ENCODE measurements around the gene OSBPL3.
"Not testable (repeated sequence)": the region's sequence is repeated elsewhere in the genome, so short reads cannot be mapped to it uniquely, and the experiment has no call there.

The OSBPL3 gene

GRCh38 chr7:24916463-24917040 lies 63.4 kb downstream of the OSBPL3 start:
- peak; percentile 95 for DNase-seq

GRCh38 chr7:24914465-24914859 lies 65.5 kb downstream of the OSBPL3 start:
- no peak for DNase-seq

- peak; percentile 61 for DNase-seq
These were observed 66.0 kb downstream of the OSBPL3 start for GRCh38 chr7:24913801-24914464.

- DNase-seq, result no peak
These were observed 67.0 kb downstream of the OSBPL3 start for GRCh38 chr7:24912874-24913514.

- no peak for DNase-seq
These were observed 67.6 kb downstream of the OSBPL3 start for GRCh38 chr7:24912424-24912823.

- peak; percentile 26 for DNase-seq
These were observed 68.8 kb downstream of the OSBPL3 start for GRCh38 chr7:24911213-24911603.

- no peak for DNase-seq
These were observed 69.3 kb downstream of the OSBPL3 start for GRCh38 chr7:24910551-24911212.

- DNase-seq, result no peak
These were observed 71.3 kb downstream of the OSBPL3 start for GRCh38 chr7:24908727-24909126.

- no peak for DNase-seq
These were observed 71.8 kb downstream of the OSBPL3 start for GRCh38 chr7:24908166-24908565.

- DNase-seq, result peak; percentile 99
These were observed 72.6 kb downstream of the OSBPL3 start for GRCh38 chr7:24907311-24907886.

- peak; percentile 100 for DNase-seq
These were observed 73.8 kb downstream of the OSBPL3 start for GRCh38 chr7:24905996-24906770.

GRCh38 chr7:24903992-24904391 lies 76.0 kb downstream of the OSBPL3 start:
- not testable (repeated sequence) for DNase-seq

- DNase-seq, result no peak
These were observed 76.4 kb downstream of the OSBPL3 start for GRCh38 chr7:24903559-24903958.

- no peak for DNase-seq
These were observed 77.0 kb downstream of the OSBPL3 start for GRCh38 chr7:24902931-24903330.

GRCh38 chr7:24902276-24902675 lies 77.7 kb downstream of the OSBPL3 start:
- no peak for DNase-seq

GRCh38 chr7:24899905-24900304 lies 80.1 kb downstream of the OSBPL3 start:
- DNase-seq, result no peak

GRCh38 chr7:24899161-24899560 lies 80.8 kb downstream of the OSBPL3 start:
- no peak for DNase-seq

- DNase-seq, result peak; percentile 76
These were observed 81.3 kb downstream of the OSBPL3 start for GRCh38 chr7:24898691-24899090.

GRCh38 chr7:24896031-24896501 lies 83.9 kb downstream of the OSBPL3 start:
- DNase-seq, result no peak

- no peak for DNase-seq
These were observed 85.4 kb downstream of the OSBPL3 start for GRCh38 chr7:24894429-24895221.

GRCh38 chr7:24891311-24891735 lies 88.7 kb downstream of the OSBPL3 start:
- peak; percentile 57 for DNase-seq

- no peak for DNase-seq
These were observed 90.4 kb downstream of the OSBPL3 start for GRCh38 chr7:24889611-24890010.
